Psoas muscle (tissue), 8 donors: ENCODE data around the gene PASK. TPM values are rescaled to one million over a fixed set of nuclear protein-coding genes. Genes with fewer than 3 reads are reported as not detected.

Experiments
- ATAC-seq, 4 donors: fragments of 200-7000 bp; cut with Tn5 transposase; one replicate each; pipeline ENCODE4 v1.9.1; 2020; ENCODE audit warnings: moderate library complexity in 3 of 4, mild to moderate bottlenecking in 2 of 4
- DNase-seq, 2 donors: peaks; one replicate each; pipeline ENCODE4 v3.0.0-alpha.2; 2020
- H3K27ac ChIP-seq: fragments of 200-600 bp; one replicate; pipeline ENCODE4 v1.8.0; 2022
- H3K27me3 ChIP-seq, 3 donors: fragments of 200-600 bp in 1 of 3; one replicate each; pipeline versions ENCODE4 v1.6.1 to v1.8.0; 2013 to 2022; ENCODE audit warnings: low read length in 2 of 3, mild to moderate bottlenecking in 2 of 3, moderate library complexity in 1 of 3; ENCODE audit not compliant: insufficient read depth in 3 of 3
- H3K36me3 ChIP-seq, 2 donors: fragments of 200-600 bp in 1 of 2; one replicate each; pipeline versions ENCODE4 v1.6.1 to v1.8.0; 2013 to 2022; ENCODE audit warnings: low read depth in 1 of 2, mild to moderate bottlenecking in 1 of 2, moderate library complexity in 1 of 2; ENCODE audit not compliant: insufficient read depth in 1 of 2
- H3K4me1 ChIP-seq: fragments of 200-600 bp; one replicate; pipeline ENCODE4 v1.8.0; 2022
- H3K4me3 ChIP-seq: fragments of 200-600 bp; one replicate; pipeline ENCODE4 v1.8.0; 2022; ENCODE audit warnings: mild to moderate bottlenecking
- H3K9me3 ChIP-seq: fragments of 200-600 bp; one replicate; pipeline ENCODE4 v1.8.0; 2022
- WGBS, 3 donors: extraction: QIAGEN DNeasy Blood & Tissue Kit; methylation state at CpG; one replicate each; pipeline versions ENCODE4 v1.1.6 to v1.1.7; 2013; 5-methylcytosine and 5-hydroxymethylcytosine counted together
- intact Hi-C, 2 donors: fragments of 100-400 bp; cut with DNase I; formaldehyde crosslinking; loops; one replicate each; pipeline versions ENCODE4 v1.11.0 to v1.14.2; 2022
- polyA plus RNA-seq, 3 donors: library from polyadenylated mRNA; stranded (reverse); fragments of 200-250 nt; gene quantifications; one replicate each; pipeline ENCODE4 v1.2.3, GENCODE V29; 2013
- total RNA-seq, 4 donors: library from RNA; stranded (reverse); fragmentation: NEBNext Ultra II Directional in 2 of 4; extraction: Animal tissue kit (Norgen Biotek cat#: 25700) in 2 of 4; gene quantifications; one replicate each; pipeline versions ENCODE4 v1.2.1 to v1.2.4, GENCODE V29; 2021 to 2023
- TF ChIP-seq, protein P1 (sequence below): fragments of 200-600 bp; IDR thresholded peaks from one replicate; pipeline ENCODE4 v1.8.0; 2022; ENCODE audit warnings: antibody characterized with exemption
- donor health status: healthy with polysubstance abuse.
- donor health status: DM: no; HTN: no; CAD: no; lungs with moderate emphysema.
- donor health status: Bipolar disorder and iron deficiency.
- donor health status: healthy.
- donor health status: DM: yes; HTN: yes; CAD: no.
- donor health status: DM: no; HTN: no; CAD: no.
- donor health status: DM: no; HTN: no; CAD: no.
- donor health status: DM: yes; HTN: yes; CAD: no.

PASK gene
- total and polyA plus RNA-seq, 7 donors: 0.41 to 1.9 (median 0.95) TPM

DNA sequence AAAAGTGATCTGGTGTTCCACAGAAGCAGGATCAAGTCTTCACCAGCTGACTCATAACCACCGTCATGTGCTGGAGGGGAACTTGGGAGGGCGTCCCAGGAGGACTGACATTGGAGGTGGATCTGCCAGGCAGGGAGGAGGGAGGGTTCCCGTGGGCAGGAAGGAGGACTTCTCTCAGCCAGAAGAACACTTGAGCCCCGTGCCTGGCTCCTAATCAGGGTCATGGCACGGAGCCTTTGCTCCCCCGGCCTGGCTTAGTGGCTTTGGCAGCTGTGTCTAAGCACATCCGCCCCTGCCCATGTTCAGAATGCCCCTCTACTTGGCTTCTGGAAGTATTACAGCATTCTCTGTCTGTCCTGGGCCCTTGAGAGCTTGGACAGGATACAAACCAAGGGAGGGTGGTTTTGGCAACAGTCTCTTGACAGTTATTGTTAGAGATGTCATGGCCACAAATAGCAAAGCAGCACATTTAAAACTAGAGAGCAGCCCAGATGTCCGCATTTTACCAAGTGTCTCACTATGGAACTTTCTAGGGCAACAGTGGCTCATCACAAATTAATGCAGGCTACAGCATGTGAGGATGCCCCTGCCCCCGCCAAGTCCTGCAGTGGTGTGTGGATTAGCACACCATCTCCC is 12.5 kb upstream of the PASK start:
- Histone ChIP-seq H3K27me3 (no peaks in the 10 kb centered on the region), H3K4me3 (peak overlapping the region; percentile 10), H3K36me3 (peaks cover 4 to 74% of the 10 kb centered on the region in 2 donors), H3K27ac (peak overlapping the region; percentile 82), H3K9me3 (no peaks in the 10 kb centered on the region), H3K4me1 (peaks cover 16% of the 10 kb centered on the region)
- WGBS, 3 donors: 4 to 15% (median 9%) methylated on average over 9 of the region's 9 CpGs
- ATAC-seq (peak; percentile 93 to 95 (median 94)), DNase-seq (peak; percentile 89 to 96)
- intact Hi-C loops: no loop called here
- TF ChIP-seq, protein P1, sequence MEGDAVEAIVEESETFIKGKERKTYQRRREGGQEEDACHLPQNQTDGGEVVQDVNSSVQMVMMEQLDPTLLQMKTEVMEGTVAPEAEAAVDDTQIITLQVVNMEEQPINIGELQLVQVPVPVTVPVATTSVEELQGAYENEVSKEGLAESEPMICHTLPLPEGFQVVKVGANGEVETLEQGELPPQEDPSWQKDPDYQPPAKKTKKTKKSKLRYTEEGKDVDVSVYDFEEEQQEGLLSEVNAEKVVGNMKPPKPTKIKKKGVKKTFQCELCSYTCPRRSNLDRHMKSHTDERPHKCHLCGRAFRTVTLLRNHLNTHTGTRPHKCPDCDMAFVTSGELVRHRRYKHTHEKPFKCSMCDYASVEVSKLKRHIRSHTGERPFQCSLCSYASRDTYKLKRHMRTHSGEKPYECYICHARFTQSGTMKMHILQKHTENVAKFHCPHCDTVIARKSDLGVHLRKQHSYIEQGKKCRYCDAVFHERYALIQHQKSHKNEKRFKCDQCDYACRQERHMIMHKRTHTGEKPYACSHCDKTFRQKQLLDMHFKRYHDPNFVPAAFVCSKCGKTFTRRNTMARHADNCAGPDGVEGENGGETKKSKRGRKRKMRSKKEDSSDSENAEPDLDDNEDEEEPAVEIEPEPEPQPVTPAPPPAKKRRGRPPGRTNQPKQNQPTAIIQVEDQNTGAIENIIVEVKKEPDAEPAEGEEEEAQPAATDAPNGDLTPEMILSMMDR: no peak

DNA sequence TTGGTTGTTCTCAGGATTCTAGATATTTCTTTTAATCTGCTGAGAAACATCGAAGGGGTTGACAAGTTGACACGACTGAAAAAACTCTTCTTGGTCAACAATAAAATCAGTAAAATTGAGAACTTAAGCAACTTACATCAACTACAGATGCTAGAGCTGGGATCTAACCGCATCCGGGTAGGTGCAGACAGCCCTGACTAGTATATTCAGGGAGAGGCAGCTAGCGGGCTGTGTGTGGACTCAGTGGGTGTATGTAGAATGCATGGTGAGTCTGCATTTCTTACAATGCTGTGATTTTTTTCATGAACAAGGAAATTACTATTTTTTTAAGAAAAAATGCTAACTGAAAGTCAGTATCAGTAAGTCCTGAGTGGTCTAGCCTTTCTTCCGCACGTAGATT is 11.0 kb upstream of the PASK start:
- Histone ChIP-seq H3K27me3 (no peaks in the 10 kb centered on the region), H3K4me3 (no peak overlapping the region), H3K4me1 (peaks cover 16% of the 10 kb centered on the region), H3K9me3 (no peaks in the 10 kb centered on the region), H3K27ac (no peak overlapping the region), H3K36me3 (peaks cover 4 to 68% of the 10 kb centered on the region in 2 donors)
- intact Hi-C loops: no loop called here
- TF ChIP-seq, protein P1: no peak
- DNase-seq (no peak), ATAC-seq (no peak)
- 93 to 96% (median 95%) methylated on average over 7 of the region's 7 CpGs for WGBS, 3 donors

DNA sequence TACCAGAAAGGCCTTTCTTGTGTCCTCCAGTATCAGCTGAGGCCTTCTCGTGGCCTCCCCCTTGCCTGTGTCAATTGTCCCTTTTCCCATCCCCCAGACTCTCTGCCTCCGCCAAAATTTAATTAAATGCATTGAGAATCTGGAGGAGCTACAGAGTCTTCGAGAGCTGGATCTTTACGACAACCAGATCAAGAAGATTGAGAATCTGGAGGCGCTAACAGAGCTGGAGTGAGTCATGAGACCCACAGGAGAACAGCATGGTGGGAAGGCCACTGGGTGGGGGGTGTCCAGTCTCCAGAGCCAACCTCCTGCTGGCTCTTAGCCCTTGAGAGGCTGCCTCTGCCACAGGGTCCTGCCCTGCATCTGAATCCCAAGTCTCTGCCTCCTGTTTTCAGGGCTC is 9.8 kb upstream of the PASK start:
- Histone ChIP-seq H3K27me3 (no peaks in the 10 kb centered on the region), H3K9me3 (no peaks in the 10 kb centered on the region), H3K4me3 (no peak overlapping the region), H3K27ac (no peak overlapping the region), H3K36me3 (peaks cover 4 to 68% of the 10 kb centered on the region in 2 donors), H3K4me1 (peaks cover 16% of the 10 kb centered on the region)
- 96 to 98% (median 97%) methylated on average over 5 of the region's 5 CpGs for WGBS, 3 donors
- TF ChIP-seq, protein P1: no peak
- ATAC-seq (no peak), DNase-seq (peak in 1 of 2 donors; percentile 23)
- intact Hi-C loops: no loop called here

DNA sequence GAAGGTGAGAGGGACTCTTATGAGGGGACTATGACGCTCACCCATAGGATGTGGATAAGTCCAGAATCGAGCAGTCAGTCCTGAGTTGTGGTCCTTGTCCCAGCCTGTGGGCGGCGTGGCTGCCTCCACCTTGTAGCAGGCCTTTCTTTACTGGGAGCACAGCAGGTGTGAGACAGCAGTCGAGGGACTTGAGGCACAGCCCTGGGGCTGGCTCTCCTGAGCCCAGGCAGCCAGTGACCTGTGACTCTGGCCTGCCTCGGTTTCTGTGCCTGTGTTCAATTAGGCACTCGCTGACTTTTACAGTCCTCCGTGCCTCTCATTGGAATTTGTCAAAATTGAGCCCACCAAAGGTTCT is 9.3 kb upstream of the PASK start:
- H3K36me3 ChIP-seq: peaks cover 4 to 66% of the 10 kb centered on the region in 2 donors
- WGBS, 3 donors: 83 to 87% (median 86%) methylated on average over 8 of the region's 8 CpGs
- intact Hi-C loops: no loop called here

More for the DNA sequence above, 9.3 kb upstream of the PASK start:
- TF ChIP-seq, protein P1: no peak
- Histone ChIP-seq H3K27me3 (no peaks in the 10 kb centered on the region), H3K27ac (no peak overlapping the region), H3K9me3 (no peaks in the 10 kb centered on the region), H3K4me1 (peaks cover 15% of the 10 kb centered on the region), H3K4me3 (no peak overlapping the region)
- DNase-seq: no peak
- ATAC-seq: no peak
